Epithelial cell of prostate (primary cell): ENCODE data around the gene FXYD7.
"Not testable (repeated sequence)": the region's sequence is repeated elsewhere in the genome, so short reads cannot be mapped to it uniquely, and the experiment has no call there.

Source experiments
- DNase-seq: peaks from one replicate; pipeline ENCODE4 v3.0.0-alpha.2; 2011; ENCODE audit warnings: low read depth, low spot score
- H3K27ac ChIP-seq: fragments of 450-650 bp; 2 replicates; pipeline ENCODE4 v1.5.1; 2017; ENCODE audit warnings: mild to moderate bottlenecking

Gene FXYD7, protein sequence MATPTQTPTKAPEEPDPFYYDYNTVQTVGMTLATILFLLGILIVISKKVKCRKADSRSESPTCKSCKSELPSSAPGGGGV

GRCh38 chr19:35143231-35143715, at the start of gene FXYD7:
Gene FXYD7, plus strand, starts transcription at chr19:35143255. Its CDS starts 79 bp downstream, at chr19:35143334.
- DNase-seq = no peak

DNA sequence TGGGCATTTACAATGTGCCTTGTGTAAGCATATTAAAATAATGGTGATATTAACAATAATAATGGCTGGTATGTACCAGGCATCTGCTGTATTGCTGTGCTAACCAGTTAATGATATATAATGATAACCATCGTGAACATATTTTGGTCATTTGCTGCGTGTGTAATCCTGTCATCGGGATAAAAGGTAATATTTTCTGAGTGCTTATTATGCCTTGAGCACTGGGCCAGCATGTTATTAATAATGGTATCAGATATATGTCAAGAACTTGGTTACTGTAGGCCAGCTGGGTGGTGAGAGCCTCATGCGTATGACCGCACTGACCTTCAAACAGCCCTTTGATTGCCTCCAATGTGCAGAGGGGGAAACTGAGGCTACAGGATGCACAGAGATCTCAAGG, 49.6 kb upstream of the FXYD7 start:
- H3K27ac ChIP-seq = no peak overlapping the region
- DNase-seq = no peak

More at GRCh38 chr19:35143231-35143715, at the start of gene FXYD7:
- H3K27ac ChIP-seq = no peak within 1 kb of the TSS

- H3K27ac ChIP-seq = no peak overlapping the region
- no peak for DNase-seq
These were observed 49.0 kb upstream of the FXYD7 start for GRCh38 chr19:35093941-35094647.

- H3K27ac ChIP-seq = no peak overlapping the region
- DNase-seq = no peak
These were observed 48.4 kb upstream of the FXYD7 start for GRCh38 chr19:35094656-35095055.

GRCh38 chr19:35095667-35096368, 47.2 kb upstream of the FXYD7 start:
- peak overlapping the region; percentile 51 for H3K27ac ChIP-seq
- DNase-seq = no peak

GRCh38 chr19:35098413-35099049, 44.5 kb upstream of the FXYD7 start:
- no peak for DNase-seq
- H3K27ac ChIP-seq = peak overlapping the region; percentile 9

GRCh38 chr19:35099155-35099896, 43.7 kb upstream of the FXYD7 start:
- H3K27ac ChIP-seq = no peak overlapping the region
- DNase-seq = no peak

- DNase-seq = no peak
- no peak overlapping the region for H3K27ac ChIP-seq
These were observed 43.2 kb upstream of the FXYD7 start for GRCh38 chr19:35099897-35100275.

DNA sequence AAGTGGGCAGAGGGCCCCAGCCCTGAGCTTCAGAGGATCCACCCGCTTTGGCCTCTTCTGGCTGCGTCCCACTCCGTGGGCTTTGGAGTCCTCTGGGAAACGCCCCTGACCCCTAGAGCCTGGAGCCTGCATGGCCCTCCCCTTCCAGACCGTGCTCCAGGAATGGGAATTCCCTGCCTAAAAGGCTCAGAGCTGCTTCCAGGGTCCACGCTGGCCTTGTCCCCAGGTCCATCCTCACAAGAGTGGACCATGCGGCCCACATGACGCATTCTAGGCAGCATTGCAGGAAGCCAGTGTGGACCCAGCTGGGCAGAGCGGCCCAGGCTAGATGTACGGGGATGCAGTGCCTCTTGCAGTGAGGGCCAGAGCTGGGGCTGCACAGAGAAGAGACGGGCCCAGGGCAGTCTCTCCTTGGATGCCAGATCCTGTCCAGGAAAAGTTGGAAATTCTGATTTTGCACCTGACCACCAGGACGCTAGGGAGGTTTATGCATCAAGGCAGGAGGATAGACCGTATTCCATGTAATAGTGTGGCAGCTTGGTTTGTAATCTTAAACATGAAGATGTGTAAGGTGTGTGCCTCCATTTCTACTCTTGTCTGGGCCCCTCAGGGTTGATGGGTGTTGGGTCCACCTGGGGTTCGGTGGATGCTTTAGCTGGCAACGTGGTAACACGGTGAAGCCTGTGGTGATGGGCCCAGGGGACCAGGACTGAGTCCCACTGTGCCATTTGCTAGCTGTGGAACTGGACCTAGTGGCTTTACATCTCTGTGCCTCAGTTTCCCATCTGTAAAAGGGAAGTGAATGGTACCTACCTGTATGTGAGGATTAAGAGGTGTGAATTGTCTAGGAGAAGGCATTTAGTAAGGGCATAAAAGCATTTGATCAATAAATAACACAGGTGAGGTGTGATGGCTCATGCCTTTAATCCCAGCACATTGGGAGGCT, 42.2 kb upstream of the FXYD7 start:
- DNase-seq = no peak
- no peak overlapping the region for H3K27ac ChIP-seq

- DNase-seq, H3K27ac ChIP-seq: not testable (repeated sequence)
These were observed 41.1 kb upstream of the FXYD7 start for GRCh38 chr19:35101949-35102348.

DNA sequence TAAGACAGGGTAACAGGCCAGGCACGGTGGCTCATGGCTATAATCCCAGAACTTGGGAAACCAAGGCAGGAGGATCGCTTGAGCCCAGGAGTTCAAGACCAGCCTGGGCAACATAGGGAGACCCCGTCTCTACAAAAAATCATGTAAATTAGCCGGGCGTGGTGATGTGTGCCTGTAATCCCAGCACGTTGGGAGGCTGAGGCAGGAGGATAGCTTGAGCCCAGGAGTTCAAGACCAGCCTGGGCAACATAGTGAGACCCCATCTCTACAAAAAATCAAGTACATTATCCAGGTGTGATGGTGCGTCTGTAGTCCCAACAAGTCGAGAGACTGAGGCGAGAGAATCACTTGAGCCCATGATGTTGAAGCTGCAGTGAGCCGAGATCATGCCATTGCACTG, 39.4 kb upstream of the FXYD7 start:
- DNase-seq, H3K27ac ChIP-seq: not testable (repeated sequence)

- H3K27ac ChIP-seq = no peak overlapping the region
- DNase-seq = no peak
These were observed 38.7 kb upstream of the FXYD7 start for GRCh38 chr19:35104361-35104760.

GRCh38 chr19:35105047-35105410, 38.0 kb upstream of the FXYD7 start:
- no peak overlapping the region for H3K27ac ChIP-seq
- no peak for DNase-seq

DNA sequence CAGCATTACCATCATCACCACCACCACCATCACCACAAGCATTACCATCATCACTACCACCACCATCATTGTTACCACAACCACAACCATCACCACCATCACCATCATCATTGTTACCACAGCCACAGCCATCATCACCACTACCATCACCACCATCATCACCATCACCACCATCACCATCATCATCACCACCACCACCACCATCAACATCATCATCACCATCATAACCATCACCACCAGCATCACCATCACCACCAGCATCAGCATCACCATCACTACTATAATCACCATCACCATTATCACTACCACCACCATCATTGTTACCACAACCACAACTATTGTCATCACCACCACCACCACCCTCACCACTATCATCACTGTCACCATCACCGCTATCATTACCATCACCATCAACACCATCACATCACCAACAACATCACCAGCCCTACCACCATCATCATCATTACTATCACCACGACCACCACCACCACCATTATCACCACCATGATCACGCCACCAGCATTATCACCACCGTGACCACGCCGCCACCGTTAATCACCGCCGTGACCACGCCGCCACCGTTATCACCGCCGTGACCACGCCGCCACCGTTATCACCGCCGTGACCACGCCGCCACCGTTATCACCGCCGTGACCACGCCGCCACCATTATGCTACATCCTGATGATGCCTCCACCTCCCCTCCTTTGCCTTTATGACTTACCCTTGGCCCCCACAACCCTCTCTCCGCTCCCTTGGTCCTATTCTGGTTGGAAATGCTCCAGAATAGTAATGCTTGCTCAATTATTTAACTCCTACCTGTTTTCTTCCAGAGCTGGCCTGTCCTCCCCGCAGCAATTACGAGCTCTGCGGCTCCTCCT, 37.4 kb upstream of the FXYD7 start:
- no peak overlapping the region for H3K27ac ChIP-seq
- DNase-seq = no peak

DNA sequence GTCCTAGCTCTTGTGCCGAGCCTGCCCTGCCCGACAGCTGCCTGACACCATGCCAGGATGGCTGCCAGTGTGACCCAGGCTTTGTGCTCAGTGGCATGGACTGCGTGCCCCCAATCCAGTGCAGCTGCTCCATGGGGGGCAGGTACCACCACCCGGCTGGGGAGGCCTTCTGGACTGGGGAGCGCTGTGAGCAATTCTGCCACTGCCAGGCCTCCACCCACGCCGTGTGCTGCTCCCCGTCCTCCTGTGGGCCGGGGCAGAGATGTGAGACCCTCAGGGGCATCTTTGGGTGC, 36.8 kb upstream of the FXYD7 start:
- DNase-seq = no peak
- no peak overlapping the region for H3K27ac ChIP-seq

DNA sequence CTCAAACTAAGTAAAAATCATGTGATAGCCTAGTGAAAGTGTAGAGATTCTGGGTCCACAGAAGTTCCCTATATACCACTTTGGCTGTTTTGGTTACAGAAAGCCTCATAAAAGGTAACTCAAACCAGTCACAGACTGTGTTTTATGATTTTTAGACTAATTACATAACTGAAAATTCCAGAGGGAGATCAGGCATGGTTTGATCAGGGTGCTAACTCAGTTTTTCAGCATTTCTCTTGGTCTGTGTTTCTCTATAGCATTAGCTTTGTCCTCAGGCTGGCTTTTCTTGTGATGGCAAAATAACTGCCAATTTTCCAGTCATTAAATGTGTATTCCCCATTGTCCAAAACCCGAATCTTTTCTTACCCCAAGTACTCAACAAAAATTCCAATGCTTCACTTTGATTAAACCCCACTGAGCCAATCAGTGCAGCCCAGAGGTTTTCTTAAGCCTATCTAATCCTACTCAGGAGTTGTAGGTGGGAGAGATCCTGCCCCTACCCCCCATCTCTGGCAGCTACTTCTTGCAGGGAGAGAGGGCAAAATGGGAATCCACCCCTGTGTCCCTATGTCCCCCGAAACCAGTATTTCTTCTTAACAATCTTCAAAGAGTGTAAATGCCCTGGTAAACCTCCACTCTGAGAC, 36.0 kb upstream of the FXYD7 start:
- DNase-seq = no peak
- H3K27ac ChIP-seq = peak overlapping the region; percentile 61

- peak overlapping the region; percentile 61 for H3K27ac ChIP-seq
- DNase-seq = peak; percentile 83
These were observed 35.5 kb upstream of the FXYD7 start for GRCh38 chr19:35107545-35107944.

DNA sequence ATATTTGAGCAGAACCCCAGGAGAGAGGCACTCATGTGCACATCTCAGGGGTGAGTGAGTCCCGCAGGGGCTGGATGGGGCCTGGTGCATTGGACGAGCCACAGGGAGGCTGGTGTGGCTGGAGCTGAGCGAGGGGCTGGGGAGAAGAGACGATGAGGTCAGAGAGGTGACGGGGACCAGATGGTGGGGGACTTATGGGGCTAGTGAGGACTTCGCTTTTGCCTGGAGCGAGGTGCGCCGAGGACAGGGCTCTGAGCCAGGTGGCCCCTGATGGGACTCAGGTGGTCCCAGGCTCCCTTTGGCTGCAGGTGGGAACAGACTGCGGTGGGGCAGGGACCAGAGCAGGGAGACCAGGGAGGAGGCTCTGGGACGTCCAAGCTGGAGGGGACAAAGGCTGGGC, 34.3 kb upstream of the FXYD7 start:
- DNase-seq = no peak
- no peak overlapping the region for H3K27ac ChIP-seq
